CD4-positive, alpha-beta T cell treated with Interleukin-4 for 4 hours (primary cell): ENCODE data around the gene SUFU.
"Not testable (repeated sequence)": the region's sequence is repeated elsewhere in the genome, so short reads cannot be mapped to it uniquely, and the experiment has no call there.

Experiments used
- DNase-seq: peaks from one replicate; pipeline ENCODE4 v3.0.0-alpha.2; 2020

The SUFU gene

GRCh38 chr10:102514487-102515311, 10.9 kb downstream of the SUFU start:
- no peak for DNase-seq

DNA sequence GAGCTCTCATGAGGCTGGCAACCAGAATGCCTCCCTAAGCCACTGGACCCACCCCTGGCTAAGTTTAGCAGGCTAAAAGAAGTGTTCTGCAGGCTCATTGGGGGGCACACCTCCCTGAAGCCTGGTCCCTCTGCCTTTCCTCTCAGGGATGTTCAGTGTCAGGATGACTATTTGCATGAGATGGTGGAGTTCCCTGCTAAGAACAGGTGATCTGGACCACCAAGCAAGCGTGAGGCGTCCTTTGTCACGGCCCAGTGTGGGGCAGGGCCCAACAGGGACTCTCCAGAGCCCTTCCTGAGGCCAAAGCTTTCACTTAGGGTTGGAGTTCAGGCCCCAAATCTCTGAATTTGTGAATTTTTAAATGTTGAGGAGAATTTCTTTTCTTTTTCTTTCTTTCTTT, 12.0 kb downstream of the SUFU start:
- no peak for DNase-seq

DNA sequence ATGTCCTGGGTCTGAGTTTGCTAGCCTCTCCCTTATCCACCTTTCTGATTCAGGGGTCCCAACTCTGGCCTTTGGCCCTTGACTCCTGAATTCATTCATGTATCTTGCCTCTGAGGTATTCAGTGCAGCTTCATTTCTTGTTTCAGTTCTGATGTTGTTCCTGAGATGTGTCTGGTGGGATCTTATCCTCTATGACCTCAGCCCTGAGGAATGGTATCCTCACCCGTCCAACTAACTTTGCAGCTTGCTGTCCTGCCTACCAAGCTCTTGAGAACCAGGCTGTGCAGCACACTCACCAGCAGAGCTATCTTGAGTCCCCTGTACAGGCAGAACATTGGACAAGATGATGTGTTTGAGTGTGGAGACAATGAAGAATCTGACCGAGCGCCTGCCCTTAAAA, 13.8 kb downstream of the SUFU start:
- no peak for DNase-seq

GRCh38 chr10:102519246-102519825, 15.6 kb downstream of the SUFU start:
- DNase-seq = no peak

- DNase-seq = no peak
Measured at GRCh38 chr10:102522874-102523249, 19.1 kb downstream of the SUFU start.

DNA sequence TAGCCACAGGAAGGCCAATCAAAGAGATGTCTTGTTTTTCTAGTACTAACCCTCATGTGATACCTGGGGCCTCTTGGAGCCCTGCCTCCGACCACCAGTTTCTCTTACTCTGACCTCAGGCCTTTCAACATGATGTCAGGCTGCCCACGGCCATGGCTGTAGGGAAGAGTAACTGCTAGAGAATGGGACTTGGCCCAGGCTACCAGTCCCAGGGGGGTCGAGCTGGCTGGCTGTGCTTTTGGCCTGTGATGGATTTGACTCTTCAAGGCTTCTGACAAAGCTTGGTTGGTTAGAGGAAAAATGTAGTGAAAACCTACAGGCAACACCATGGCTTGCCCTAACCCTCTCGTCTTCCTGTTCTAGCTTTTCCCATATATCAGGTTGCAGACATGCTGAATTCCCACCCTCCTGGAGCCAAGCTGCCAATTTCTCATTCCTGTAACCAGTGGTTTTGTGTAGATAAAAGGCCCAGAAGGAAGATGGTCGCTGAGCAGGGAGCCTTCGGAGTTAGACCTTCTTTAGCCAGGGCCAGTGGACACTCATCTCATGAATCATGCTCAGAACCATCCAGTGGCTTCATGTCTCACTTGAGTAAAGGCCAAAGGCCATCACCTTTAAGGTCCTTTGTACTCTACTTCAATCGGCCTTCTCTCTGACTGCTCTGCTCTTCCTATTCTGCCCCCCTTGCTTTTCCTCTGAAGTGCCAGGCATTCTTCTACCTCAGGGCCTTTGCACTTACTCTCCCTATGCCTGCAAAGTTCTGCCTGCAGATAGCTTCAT, 19.7 kb downstream of the SUFU start:
- DNase-seq = no peak

GRCh38 chr10:102524746-102525145, 21.0 kb downstream of the SUFU start:
- no peak for DNase-seq

DNA sequence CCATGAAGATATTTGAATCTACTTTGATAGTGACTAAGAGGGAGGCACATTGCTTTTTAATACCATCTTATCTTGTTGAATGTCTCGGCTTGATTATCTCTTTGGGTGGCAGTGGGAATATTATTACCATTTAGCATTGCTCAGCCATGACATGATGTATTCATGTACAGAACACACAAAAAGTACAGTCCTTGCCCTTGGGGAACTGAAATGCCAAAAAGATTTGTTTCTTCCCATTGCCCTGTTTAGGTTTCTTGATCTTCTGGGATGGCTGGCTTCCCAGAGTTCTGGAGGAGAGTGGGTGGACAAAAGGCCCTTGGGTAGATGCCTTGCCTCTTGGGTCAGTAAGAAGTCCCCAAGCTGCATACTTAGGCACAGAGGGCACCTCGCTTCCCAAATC, 23.8 kb downstream of the SUFU start:
- DNase-seq = no peak

GRCh38 chr10:102534333-102534732, 30.6 kb downstream of the SUFU start:
- DNase-seq = no peak

DNA sequence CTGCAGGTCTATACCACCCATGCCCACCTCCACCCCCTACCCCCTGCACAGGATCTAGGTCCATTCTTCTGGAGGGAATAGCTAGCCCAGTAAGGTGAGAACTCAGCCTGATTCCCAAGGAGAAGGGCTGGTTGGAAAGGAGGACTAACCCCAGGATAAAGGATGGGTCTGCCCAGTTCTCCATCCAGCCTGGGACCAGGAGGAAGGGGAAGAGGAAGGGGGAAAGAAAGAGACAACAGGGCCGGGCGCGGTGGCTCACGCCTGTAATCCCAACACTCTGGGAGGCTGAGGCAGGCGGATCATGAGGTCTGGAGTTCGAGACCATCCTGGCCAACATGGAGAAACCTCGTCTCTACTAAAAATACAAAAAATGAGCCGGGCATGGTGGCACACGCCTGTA, 31.2 kb downstream of the SUFU start:
- not testable (repeated sequence) for DNase-seq

- no peak for DNase-seq
Measured at GRCh38 chr10:102535481-102536147, 31.8 kb downstream of the SUFU start.

DNA sequence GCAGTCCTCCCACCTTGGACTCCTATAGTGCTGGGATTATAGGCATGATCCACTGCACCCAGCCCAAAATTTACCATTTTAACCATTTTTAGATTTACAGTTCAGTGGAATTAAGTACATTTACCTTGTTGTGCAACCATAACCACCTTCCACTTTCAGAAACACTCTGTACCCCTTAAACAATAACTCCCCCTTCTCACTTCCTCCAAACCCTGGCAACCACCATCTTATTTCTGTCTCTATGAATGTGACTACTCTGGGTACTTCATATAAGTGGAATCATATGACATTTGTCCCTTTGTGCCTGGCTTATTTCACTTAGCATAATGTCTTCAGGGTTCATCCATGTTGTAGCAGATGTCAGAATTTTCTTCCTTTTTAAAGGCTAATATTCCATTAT, 33.6 kb downstream of the SUFU start:
- DNase-seq = no peak

DNA sequence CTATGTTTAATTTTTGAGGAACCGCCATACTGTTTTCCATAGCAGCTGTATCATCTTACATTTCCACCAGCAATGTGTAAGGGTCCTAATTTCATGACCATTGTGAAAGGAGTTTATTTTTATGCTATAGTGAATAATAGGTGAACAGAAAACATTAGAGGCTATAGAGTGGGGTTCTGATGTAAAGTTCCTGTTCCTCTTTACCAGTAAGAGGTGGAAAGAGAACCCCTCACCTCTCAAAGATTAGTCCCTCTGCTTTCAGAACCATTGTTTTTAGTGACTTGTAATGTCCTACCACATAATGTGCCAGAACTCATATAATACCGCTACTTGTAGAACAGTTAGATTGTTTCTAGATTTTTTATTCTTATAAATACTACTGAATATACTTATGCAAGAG, 34.2 kb downstream of the SUFU start:
- no peak for DNase-seq

DNA sequence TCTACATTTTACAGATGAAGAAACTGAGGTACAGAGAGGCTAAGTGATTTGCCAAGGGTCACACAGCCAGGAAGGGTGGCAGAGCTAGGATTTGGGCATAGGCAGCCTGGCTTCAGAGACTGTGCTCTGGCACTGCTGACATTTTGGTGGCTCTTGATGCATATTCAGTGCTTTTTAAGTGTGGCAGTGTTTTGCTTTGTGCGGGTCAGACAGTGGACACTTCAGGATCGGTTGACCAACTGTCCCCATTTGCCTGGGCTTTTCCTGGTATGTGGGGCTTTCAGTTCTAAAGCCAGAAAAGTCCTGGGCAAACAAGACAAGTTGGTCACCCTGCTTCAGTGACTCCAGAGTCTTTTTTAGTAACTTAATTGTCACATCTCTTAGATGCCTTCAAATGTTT, 35.0 kb downstream of the SUFU start:
- DNase-seq = no peak

DNA sequence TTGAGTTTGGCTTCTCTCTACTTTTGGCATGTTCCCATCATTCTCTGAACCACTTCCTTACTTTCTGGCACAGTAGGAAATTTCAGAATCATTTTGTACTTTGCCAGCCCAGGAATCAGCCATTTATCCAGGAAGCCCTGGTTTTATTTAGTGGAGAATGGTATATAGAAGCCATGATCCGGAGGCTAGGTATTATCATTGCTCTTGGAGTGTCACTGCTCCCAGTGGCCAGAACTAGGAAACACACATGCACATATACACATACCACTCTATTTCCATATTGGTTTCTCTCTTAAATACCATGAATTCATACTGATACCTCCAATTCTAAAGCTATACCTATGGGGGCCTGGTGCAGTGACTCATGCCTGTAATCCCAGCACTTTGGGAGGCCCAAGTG, 36.3 kb downstream of the SUFU start:
- DNase-seq = no peak

DNA sequence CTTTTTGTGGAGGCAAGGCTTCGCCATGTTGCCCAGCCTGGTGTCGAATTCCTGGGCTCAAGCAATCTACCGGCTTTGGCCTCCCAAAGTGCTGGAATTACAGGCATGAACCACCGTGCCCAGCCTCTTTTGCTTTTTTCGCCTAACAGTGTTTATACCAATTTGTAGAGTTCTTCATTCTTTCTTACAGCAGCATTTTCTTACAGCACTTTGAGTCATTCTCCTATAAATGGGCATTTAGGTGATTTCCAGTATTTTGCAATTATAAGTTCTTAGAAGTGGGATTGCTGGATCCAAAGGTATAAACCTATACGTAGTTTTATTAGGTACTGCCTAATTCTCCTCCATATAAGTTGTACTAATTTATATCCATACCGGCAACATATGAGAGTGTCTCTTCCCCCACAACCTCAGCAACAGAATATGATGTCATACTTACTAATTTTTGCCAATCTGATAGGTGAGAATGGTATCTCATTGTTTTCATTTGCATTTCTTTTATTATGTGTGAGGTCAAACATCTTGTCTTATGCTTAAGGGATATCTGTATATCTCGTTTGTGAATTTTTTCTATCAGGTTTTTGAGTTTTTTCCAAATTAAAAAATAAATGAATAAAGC, 39.1 kb downstream of the SUFU start:
- no peak for DNase-seq

DNA sequence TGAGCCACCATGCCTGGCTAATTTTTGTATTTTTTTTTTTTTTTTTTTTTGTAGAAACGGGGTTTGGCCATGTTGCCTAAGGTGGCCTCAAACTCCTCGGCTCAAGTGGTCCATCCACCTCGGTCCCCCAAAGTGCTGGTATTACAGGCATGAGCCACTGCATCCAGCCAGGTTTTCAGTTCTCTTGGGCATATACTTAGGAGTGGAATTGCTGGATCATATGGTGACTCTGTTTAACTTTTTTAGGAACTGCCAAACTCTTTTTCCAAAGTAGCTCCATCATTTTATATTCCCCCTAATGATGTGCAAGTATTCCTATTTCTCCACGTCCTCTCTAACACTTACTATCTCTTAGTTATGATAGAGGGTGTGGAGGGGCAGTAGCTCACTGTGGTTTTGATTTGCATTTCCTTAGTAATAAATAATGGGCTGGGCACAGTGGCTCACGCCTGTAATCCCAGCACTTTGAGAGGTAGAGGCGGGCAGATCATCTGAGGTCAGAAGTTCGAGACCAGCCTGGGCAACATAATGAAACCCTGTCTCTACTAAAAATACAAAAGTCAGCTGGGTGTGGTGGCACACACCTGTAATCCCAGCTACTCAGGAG, 41.6 kb downstream of the SUFU start:
- DNase-seq = no peak

GRCh38 chr10:102545997-102546396, 42.2 kb downstream of the SUFU start:
- no peak for DNase-seq

DNA sequence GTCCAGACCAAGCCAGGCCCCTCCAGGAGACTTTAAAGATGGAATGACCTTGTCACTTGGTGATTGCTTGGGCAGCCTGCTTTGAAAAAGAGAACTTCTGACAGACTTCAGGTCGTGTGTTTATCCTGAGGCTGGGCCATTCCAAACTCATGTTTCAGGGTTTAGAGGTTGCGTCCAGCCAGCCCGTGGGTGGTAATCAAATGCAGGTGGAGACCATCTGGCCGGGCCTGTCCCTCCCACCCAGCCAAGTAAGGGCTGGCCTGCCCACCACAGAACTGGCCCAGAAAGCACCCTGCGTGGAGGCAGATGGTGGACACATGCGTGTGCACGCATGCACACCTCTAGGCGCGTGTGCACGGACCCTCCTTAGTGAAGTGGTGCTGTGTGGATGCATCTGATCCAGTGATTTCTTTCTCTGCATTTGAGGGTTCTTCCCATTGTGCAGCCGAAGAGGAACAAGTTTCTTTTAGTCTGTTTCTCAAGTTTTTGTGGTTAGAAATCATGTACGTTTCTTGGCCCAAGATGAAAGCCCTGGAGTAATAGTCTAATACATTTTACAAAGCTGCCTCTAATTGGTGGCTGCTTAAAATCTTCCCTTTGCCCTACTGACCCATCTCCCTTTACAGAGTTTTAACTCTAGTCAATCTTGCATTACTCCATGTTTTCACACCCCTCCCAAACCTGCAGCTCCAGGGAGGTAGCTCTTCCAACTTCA, 43.0 kb downstream of the SUFU start:
- no peak for DNase-seq

DNA sequence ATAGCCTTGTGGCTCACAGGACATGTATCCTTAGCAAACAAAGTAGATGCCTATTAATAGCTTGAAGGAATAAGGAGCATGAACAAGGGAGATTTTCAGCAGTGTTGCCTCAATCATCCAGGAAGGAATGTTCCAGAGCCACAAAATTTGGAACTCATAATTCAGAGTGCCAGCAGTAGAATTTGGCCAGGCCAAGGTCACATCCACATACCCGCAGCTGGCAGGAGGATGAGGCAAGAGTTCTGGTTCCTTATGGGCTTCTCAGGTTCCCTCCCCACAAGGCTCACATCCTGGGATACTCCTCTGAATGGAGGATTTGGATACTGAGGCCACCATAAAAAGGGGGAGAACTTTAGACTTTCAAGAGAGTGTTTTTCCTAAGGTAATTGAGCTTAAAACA, 45.8 kb downstream of the SUFU start:
- DNase-seq = no peak

GRCh38 chr10:102550636-102551210, 47.0 kb downstream of the SUFU start:
- DNase-seq = no peak

- DNase-seq = no peak
Measured at GRCh38 chr10:102552533-102552932, 48.8 kb downstream of the SUFU start.
